Frontal cortex (tissue), 4 donors: ENCODE results near the gene PLD5. TPM values are rescaled to one million over a fixed set of nuclear protein-coding genes. Genes with fewer than 3 reads are reported as not detected.
A peak's percentile ranks its signal among the peaks of the same experiment; 100 is the strongest.
"Not testable (repeated sequence)": the region's sequence is repeated elsewhere in the genome, so short reads cannot be mapped to it uniquely, and the experiment has no call there.

Experiments
- DNase-seq, 2 donors: peaks; one replicate each; pipeline ENCODE4 v3.0.0; 2012; ENCODE audit warnings: low spot score in 2 of 2
- FAIRE-seq: peaks from 2 replicates; lab custom pipeline; 2012; peaks lifted over from hg19 to GRCh38; lab: Jason Lieb, UNC
- total RNA-seq: library from RNA; depleted of rRNA; stranded (reverse); fragments of >200 nt; gene quantifications from one replicate; pipeline ENCODE4 v1.2.3, GENCODE V29; 2014
- donor health status: control.
- donor health status: control.
- donor health status: control.

The PLD5 gene
- total RNA-seq, 1 donor from 2014 or later = 2.0 TPM

- FAIRE-seq (no peak), DNase-seq (no peak)
These were observed 300.0 kb downstream of the PLD5 start for GRCh38 chr1:242224461-242224860.

GRCh38 chr1:242219905-242220304 lies 304.6 kb downstream of the PLD5 start:
- DNase-seq (no peak), FAIRE-seq (no peak)

- FAIRE-seq = no peak
- no peak for DNase-seq
These were observed 305.1 kb downstream of the PLD5 start for GRCh38 chr1:242219298-242219901.

- FAIRE-seq = no peak
- no peak for DNase-seq
These were observed 308.1 kb downstream of the PLD5 start for GRCh38 chr1:242216368-242216767.

GRCh38 chr1:242214455-242214854 lies 310.0 kb downstream of the PLD5 start:
- FAIRE-seq, DNase-seq: not testable (repeated sequence)

- FAIRE-seq, DNase-seq: not testable (repeated sequence)
These were observed 311.5 kb downstream of the PLD5 start for GRCh38 chr1:242212961-242213360.

GRCh38 chr1:242212401-242212800 lies 312.1 kb downstream of the PLD5 start:
- FAIRE-seq = no peak
- DNase-seq = no peak

GRCh38 chr1:242211254-242212022 lies 313.1 kb downstream of the PLD5 start:
- DNase-seq = no peak

GRCh38 chr1:242210316-242210715 lies 314.2 kb downstream of the PLD5 start:
- FAIRE-seq, DNase-seq: not testable (repeated sequence)

More at GRCh38 chr1:242211254-242212022, 313.1 kb downstream of the PLD5 start:
- FAIRE-seq = no peak

- DNase-seq (no peak), FAIRE-seq (no peak)
These were observed 315.4 kb downstream of the PLD5 start for GRCh38 chr1:242209063-242209462.

GRCh38 chr1:242208021-242208420 lies 316.5 kb downstream of the PLD5 start:
- no peak for DNase-seq
- FAIRE-seq = no peak

GRCh38 chr1:242206994-242207393 lies 317.5 kb downstream of the PLD5 start:
- DNase-seq (no peak), FAIRE-seq (no peak)

- DNase-seq (peak in 1 of 2 donors; percentile 24), FAIRE-seq (no peak)
These were observed 318.6 kb downstream of the PLD5 start for GRCh38 chr1:242205622-242206489.

GRCh38 chr1:242203262-242203661 lies 321.2 kb downstream of the PLD5 start:
- FAIRE-seq = no peak
- DNase-seq = no peak

- FAIRE-seq (no peak), DNase-seq (no peak)
These were observed 323.4 kb downstream of the PLD5 start for GRCh38 chr1:242201090-242201489.

GRCh38 chr1:242199776-242200458 lies 324.6 kb downstream of the PLD5 start:
- DNase-seq = no peak
- FAIRE-seq = no peak

GRCh38 chr1:242197907-242198820 lies 326.3 kb downstream of the PLD5 start:
- DNase-seq (no peak), FAIRE-seq (no peak)

GRCh38 chr1:242196914-242197313 lies 327.6 kb downstream of the PLD5 start:
- DNase-seq = no peak
- FAIRE-seq = no peak

- DNase-seq = no peak
- FAIRE-seq = no peak
These were observed 328.4 kb downstream of the PLD5 start for GRCh38 chr1:242196101-242196500.
